HUDEP-2 (cell line): Measurements from ENCODE around the gene DNASE2.

Experiments used
- DNase-seq, 76 experiments: peaks; one replicate each; lab custom pipeline; 2025; ENCODE audit not compliant: unreplicated experiment in 76 of 76; lab: John Stamatoyannopoulos, UW

The DNASE2 gene

DNA sequence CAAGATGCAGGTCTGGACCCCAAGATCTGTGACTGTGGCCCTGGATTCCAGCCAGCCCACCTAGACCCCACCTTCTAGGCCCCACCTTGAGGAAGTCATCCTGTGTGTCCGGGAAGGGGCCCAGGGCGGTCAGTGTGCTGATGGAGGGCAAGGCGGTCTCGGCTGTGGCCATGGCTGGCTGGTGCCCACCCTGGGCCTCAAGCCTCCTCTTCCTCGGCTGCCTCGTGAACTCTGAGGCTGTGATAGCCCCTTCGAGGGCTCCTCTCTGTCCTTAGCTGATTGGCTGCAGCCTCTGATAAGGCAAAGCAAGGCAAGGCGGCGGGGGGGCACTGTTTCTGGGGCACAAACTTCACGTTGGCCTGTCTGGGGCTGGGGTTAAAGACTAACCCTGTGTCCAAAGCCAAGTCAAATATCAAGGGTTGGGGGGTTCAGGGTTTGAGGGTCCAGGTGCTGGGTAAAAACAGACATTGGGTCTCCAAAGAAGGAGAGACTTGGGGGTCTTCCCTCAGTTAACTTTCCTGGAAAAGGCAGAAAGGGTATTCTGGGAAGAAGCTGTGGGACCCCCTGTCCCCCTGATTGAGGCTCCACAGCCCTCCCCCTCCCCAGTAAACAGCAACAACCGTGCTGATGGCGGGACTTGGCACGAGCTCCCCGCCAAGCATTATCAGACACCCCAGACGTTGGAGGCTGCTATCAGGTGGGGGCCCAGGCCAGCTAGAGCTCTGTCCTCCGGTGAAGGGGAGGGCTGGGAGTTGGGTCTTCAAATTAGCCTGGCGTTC lies 5.9 kb upstream of the DNASE2 start, which contains the start of gene KLF1:
KLF1 (minus strand) TSS at position 233 of the 779 bp plus-strand sequence; CDS start at position 172, 61 bp downstream.
- DNase-seq = peak in 74 of 76 experiments; percentile 76 to 99 (median 95)

- DNase-seq = peak in 7 of 76 experiments; percentile 33 to 65 (median 57)
Observed at GRCh38 chr19:12886651-12886968, 5.4 kb upstream of the DNASE2 start.

DNA sequence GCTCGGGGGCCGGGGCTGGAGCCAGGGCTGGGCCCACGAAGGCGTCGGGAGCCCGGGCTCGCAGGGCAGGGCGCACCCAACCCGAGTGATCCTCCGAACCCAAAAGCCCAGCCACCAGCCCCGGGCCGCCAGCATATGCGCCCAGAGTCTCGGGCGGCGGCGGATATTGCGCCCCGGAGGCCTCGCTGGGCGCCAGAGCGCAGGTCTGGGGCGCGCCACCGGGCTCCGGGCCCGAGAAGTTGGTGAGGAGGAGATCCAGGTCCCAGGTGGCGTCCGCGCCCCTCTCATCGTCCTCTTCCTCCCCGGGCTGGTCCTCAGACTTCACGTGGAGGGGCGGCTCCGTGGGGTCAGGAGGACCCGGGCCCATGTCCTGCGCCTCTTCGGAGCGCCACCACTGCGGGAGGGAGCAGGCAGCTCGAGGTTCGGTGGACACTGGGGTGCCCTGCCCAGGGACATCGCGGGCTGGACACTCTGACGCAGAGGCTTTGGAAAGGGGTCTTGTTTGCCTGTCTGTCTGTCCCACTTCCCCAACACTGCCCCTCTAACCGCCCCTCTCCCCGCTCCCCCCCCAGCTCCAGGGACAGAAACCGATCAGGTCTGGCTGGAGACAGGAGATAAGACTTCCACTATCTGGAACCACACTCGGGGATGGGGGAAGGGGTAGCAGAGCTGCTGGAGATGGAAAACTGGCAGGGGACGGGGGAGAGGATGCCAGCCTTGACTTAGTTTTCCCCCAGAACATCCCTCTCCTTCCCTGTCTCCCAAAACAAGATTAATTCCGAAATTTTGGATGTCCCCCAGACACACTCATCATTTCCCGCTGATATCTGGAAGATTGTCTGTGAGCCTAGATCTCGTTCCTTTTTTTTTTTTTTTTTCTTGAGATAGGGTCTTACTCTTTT lies 4.8 kb upstream of the DNASE2 start:
- DNase-seq = peak in 73 of 76 experiments; percentile 39 to 94 (median 84)

DNA sequence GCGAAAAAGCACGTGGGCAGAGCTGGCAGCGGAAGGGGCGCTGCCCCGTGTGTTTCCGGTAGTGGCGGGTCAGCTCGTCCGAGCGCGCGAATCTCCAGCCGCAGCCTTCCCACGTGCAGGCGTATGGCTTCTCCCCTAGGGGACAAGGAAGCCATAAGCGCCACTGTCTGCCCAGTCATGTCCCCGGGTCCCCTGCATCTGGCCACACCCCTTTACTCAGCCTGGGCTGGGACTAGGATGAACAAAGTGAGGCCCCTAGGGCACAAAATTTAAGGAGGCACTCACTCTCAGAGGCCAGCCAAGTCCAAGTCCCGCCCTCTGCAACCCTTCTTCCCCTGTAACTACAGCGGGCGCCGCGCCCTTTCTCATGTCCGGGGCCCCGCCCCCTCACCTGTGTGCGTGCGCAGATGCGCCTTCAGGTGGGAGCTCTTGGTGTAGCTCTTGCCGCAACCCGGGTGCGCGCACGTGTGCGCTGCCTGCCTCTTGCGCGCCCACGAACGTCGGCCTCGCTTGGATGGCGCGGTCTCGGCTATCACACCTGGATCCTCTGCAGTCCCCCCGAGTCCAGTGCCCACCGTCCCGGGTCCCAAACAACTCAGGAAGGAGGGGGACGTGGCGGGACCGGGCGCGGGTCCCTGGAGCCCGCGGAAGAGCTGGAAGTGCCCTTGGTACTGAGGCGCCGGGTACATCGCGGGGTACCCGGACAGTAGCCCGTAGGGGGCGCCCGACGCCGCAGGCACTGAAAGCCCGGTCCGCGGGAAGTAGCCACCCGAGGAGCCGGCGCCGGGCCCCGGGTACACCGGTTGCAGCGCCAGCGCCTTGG lies 3.9 kb upstream of the DNASE2 start:
- DNase-seq = peak in 75 of 76 experiments; percentile 61 to 98 (median 94)

GRCh38 chr19:12884627-12884925 lies 3.3 kb upstream of the DNASE2 start:
- peak in 1 of 76 experiments; percentile 60 for DNase-seq

GRCh38 chr19:12884202-12884601 lies 3.0 kb upstream of the DNASE2 start:
- peak in 9 of 76 experiments; percentile 20 to 69 (median 54) for DNase-seq

- DNase-seq = peak in 12 of 76 experiments; percentile 17 to 57 (median 31)
Observed at GRCh38 chr19:12882589-12882988, 1.3 kb upstream of the DNASE2 start.

GRCh38 chr19:12880551-12881171 lies 588 bp downstream of the DNASE2 start:
- peak in 17 of 76 experiments; percentile 14 to 69 (median 35) for DNase-seq

- DNase-seq = no peak
Observed at GRCh38 chr19:12875086-12875485, 6.2 kb downstream of the DNASE2 start.

DNA sequence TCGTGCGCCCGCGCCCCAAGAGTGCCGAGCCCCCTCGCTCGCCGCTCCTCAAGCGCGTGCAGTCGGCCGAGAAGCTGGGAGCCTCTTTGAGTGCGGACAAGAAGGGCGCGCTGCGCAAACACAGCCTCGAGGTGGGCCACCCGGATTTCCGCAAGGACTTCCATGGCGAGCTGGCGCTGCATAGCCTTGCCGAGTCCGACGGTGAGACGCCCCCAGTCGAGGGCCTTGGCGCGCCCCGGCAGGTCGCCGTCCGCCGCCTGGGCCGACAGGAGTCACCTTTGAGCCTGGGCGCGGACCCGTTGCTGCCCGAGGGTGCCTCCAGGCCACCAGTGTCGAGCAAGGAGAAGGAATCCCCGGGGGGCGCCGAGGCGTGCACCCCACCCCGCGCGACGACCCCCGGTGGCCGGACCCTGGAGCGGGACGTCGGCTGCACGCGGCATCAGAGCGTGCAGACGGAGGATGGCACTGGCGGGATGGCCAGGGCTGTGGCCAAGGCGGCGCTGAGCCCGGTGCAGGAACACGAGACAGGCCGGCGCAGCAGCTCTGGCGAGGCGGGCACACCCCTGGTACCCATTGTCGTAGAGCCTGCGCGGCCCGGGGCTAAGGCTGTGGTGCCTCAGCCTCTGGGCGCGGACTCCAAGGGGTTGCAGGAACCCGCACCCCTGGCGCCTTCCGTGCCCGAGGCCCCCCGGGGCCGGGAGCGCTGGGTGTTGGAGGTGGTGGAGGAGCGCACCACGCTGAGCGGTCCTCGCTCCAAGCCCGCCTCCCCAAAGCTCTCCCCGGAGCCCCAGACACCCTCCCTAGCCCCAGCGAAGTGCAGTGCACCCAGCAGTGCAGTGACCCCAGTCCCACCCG lies 7.1 kb downstream of the DNASE2 start:
- no peak for DNase-seq

- DNase-seq = peak in 58 of 76 experiments; percentile 13 to 83 (median 62)
Observed at GRCh38 chr19:12872941-12873890, 8.0 kb downstream of the DNASE2 start.

- peak in 10 of 76 experiments; percentile 6 to 39 (median 22) for DNase-seq
Observed at GRCh38 chr19:12872255-12872654, 9.0 kb downstream of the DNASE2 start.

GRCh38 chr19:12871681-12872080 lies 9.6 kb downstream of the DNASE2 start:
- no peak for DNase-seq

DNA sequence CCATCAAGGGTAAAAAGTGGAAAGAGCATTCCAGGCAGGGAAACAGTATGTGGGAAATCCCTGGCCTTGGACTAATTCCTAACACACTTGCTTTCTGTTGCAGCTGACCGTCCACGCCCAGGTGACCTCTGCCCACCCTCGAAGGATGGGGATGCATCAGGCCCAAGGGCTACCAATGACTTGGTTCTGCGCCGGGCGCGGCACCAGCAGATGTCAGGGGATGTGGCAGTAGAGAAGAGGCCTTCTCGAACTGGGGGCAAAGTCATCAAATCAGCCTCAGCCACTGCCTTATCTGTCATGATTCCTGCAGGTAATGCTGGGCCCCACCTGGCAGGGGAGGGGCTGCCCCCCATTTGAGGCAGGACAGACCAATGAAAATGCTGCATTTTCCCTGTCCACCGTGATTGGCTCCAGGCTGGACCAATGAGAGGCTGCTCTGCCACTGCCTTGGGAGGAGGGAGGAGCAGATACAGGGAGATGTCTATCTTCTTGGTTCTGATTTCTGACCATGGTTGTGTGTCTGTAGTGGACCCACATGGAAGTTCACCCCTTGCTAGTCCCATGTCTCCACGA lies 12.6 kb downstream of the DNASE2 start:
- peak in 23 of 76 experiments; percentile 16 to 49 (median 31) for DNase-seq

GRCh38 chr19:12867120-12868099 lies 13.8 kb downstream of the DNASE2 start:
- DNase-seq = peak in 46 of 76 experiments; percentile 10 to 76 (median 55)

DNA sequence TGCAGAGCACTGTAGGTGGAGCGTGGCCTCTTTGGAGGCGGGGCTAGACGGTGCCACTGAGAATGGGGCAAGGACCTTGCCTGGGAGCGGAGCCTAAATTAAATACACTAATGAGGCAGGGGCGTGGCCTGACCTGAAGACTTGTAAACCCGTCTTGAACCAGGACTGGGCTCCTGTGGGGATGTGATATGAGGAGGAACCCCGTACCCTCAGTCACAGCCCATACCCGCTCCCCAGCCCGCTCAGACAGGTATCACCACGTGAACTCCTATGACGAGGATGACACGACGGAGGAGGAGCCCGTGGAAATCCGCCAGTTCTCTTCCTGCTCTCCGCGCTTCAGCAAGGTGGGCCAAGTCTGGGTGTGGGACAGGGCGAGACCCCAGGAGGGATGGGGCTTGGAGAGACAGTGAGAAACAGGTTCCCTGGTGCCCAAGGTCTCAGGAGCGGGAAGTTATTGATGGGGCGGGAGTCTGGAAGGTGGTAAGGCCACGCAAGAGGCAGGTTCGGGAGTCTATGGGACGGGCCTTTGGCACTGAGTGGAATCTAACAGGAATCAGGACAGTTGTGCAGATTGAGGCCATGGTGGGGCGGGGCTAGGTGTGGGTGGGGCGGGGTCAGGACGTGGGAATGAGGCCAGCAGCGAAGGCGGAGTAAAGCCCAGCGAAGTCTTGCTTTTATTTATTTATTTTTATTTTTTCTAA lies 14.7 kb downstream of the DNASE2 start:
- peak in 2 of 76 experiments; percentile 17 to 24 for DNase-seq
